Measurements from ENCODE around the gene ATL1. TPM values are rescaled to one million over a fixed set of nuclear protein-coding genes. Genes with fewer than 3 reads are reported as not detected.
"Not testable (repeated sequence)": the region's sequence is repeated elsewhere in the genome, so short reads cannot be mapped to it uniquely, and the experiment has no call there.

ATL1 gene
- total RNA-seq, 1 donor from 2014 or later = 5.2 TPM

DNA sequence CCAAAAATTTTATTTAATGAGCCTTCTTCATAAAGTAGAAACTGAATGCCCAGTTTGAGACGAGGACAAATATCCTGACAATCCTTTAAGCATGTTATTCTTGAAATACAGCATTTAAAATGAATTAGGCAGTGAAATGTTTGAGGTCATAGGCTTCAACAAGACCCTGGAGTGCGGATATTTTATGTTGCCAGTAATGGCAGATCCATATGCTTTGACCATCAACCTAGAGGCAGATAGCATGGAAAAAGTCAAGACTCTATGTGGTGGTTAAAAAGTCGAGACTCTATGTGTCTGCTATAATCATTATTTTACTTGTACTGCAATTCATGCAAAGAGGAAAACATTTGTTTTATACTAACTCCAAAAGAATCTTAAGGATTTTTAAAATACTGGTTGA, 25.5 kb upstream of the ATL1 start:
- Histone ChIP-seq H3K9ac (ENCODE audit: low read depth in 1 of 3, low read length in 3 of 3) (no peak overlapping the region), H3K9me3 (ENCODE audit: control insufficient read depth in 3 of 3, low read length in 3 of 3) (no peaks in the 10 kb centered on the region), H3K36me3 (ENCODE audit: control insufficient read depth in 3 of 3, insufficient read depth in 3 of 3, low read length in 3 of 3) (peaks cover 0 to 2% (median 0%) of the 10 kb centered on the region in 3 donors), H3K27ac (ENCODE audit: low read depth, low read length) (no peak overlapping the region), H3K4me3 (ENCODE audit: low read length in 3 of 3) (no peak overlapping the region), H3K4me1 (ENCODE audit: control insufficient read depth in 3 of 3, insufficient read depth in 3 of 3, low read length in 3 of 3) (peaks cover 12 to 25% (median 16%) of the 10 kb centered on the region in 3 donors), H3K27me3 (ENCODE audit: control insufficient read depth in 3 of 3, insufficient read depth in 3 of 3, low read length in 3 of 3) (no peaks in the 10 kb centered on the region)

DNA sequence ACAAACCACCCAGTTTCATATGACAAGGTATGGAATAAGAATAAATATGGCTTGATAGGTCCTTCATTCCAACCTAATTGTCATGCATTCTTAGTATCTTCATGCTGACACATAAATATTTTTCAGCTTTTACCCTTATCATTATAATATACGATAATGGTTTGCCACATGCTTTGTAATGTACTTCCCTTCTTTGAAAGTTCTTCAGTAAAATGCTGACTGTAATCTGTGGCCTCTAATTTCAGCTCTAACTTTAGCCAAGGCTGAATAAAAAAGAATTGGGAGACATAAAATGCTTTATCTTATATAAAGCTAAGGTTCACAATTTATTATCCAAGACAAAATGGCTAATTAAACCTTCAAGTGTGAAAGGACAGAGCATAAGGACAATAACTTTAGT, 24.9 kb upstream of the ATL1 start:
- Histone ChIP-seq H3K9ac (ENCODE audit: low read depth in 1 of 3, low read length in 3 of 3) (no peak overlapping the region), H3K9me3 (ENCODE audit: control insufficient read depth in 3 of 3, low read length in 3 of 3) (no peaks in the 10 kb centered on the region), H3K27ac (ENCODE audit: low read depth, low read length) (no peak overlapping the region), H3K27me3 (ENCODE audit: control insufficient read depth in 3 of 3, insufficient read depth in 3 of 3, low read length in 3 of 3) (no peaks in the 10 kb centered on the region), H3K36me3 (ENCODE audit: control insufficient read depth in 3 of 3, insufficient read depth in 3 of 3, low read length in 3 of 3) (peaks cover 0 to under 1% (median 0%) of the 10 kb centered on the region in 3 donors), H3K4me1 (ENCODE audit: control insufficient read depth in 3 of 3, insufficient read depth in 3 of 3, low read length in 3 of 3) (peaks cover 10 to 20% (median 14%) of the 10 kb centered on the region in 3 donors), H3K4me3 (ENCODE audit: low read length in 3 of 3) (no peak overlapping the region)

DNA sequence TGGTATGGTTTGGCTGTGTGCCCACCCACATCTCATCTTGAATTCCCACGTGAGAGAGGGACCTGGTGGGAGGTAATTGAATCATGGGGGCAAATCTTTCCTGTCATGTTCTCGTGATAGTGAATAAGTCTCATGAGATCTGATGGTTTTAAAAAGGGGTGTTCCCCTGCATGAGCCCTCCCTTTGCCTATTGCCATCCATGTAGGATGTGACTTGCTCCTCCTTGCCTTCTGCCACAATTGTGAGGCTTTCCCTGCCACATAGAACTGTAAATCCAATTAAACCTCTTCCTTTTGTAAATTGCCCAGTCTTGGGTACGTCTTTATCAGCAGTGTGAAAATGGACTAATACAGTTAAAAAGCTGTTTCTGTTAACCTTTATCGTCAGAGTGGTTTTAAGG, 21.9 kb upstream of the ATL1 start:
- not testable (repeated sequence) for H3K9me3 ChIP-seq (ENCODE audit: control insufficient read depth in 3 of 3, low read length in 3 of 3); H3K36me3 ChIP-seq (ENCODE audit: control insufficient read depth in 3 of 3, insufficient read depth in 3 of 3, low read length in 3 of 3); H3K27ac ChIP-seq (ENCODE audit: low read depth, low read length); H3K4me3 ChIP-seq (ENCODE audit: low read length in 3 of 3); H3K9ac ChIP-seq (ENCODE audit: low read depth in 1 of 3, low read length in 3 of 3); H3K27me3 ChIP-seq (ENCODE audit: control insufficient read depth in 3 of 3, insufficient read depth in 3 of 3, low read length in 3 of 3); H3K4me1 ChIP-seq (ENCODE audit: control insufficient read depth in 3 of 3, insufficient read depth in 3 of 3, low read length in 3 of 3)

DNA sequence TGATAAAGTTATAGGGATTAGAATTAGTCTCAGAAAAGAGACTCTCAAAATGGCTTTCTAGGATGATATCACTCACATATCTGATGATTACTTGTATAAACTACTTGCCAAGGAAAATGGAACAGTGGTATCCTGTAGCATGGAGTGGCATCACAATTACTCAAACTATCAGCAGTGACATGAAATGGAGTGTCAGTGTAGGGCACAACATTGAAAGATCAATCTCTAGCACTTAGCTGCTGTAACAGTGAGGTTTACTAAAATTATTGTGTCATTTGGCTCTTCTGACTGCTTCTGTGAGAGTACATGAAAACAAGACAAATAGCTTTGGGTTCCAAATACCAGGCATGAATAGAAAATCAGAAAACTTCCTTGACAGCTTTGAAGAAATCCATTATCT, 20.9 kb upstream of the ATL1 start:
- no peaks in the 10 kb centered on the region for H3K4me1 ChIP-seq (ENCODE audit: control insufficient read depth in 3 of 3, insufficient read depth in 3 of 3, low read length in 3 of 3)

DNA sequence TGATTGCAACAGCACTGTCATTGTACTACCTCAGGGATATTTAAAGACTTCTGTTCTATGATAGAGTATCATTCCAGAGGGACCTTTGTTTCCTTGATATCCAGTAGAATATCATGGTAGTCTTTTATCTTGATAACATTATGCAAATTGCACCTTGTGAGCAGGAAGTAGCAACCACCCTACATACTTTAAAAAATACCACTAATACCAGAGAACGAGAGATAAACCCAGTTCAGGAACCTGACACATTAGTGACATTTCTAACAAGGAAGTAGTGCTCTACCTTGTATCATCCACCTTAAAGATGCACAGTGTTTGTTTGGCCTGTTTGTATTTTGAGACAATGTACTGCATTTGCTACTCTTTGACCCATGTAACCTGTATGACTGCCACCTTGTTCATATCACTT, 18.8 kb upstream of the ATL1 start:
- Histone ChIP-seq H3K4me3 (ENCODE audit: low read length in 3 of 3) (no peak overlapping the region), H3K27ac (ENCODE audit: low read depth, low read length) (no peak overlapping the region), H3K9ac (ENCODE audit: low read depth in 1 of 3, low read length in 3 of 3) (no peak overlapping the region)

More for the DNA sequence above, 20.9 kb upstream of the ATL1 start:
- Histone ChIP-seq H3K9ac (ENCODE audit: low read depth in 1 of 3, low read length in 3 of 3) (no peak overlapping the region), H3K27me3 (ENCODE audit: control insufficient read depth in 3 of 3, insufficient read depth in 3 of 3, low read length in 3 of 3) (no peaks in the 10 kb centered on the region), H3K9me3 (ENCODE audit: control insufficient read depth in 3 of 3, low read length in 3 of 3) (no peaks in the 10 kb centered on the region), H3K27ac (ENCODE audit: low read depth, low read length) (no peak overlapping the region), H3K4me3 (ENCODE audit: low read length in 3 of 3) (no peak overlapping the region), H3K36me3 (ENCODE audit: control insufficient read depth in 3 of 3, insufficient read depth in 3 of 3, low read length in 3 of 3) (no peaks in the 10 kb centered on the region)

DNA sequence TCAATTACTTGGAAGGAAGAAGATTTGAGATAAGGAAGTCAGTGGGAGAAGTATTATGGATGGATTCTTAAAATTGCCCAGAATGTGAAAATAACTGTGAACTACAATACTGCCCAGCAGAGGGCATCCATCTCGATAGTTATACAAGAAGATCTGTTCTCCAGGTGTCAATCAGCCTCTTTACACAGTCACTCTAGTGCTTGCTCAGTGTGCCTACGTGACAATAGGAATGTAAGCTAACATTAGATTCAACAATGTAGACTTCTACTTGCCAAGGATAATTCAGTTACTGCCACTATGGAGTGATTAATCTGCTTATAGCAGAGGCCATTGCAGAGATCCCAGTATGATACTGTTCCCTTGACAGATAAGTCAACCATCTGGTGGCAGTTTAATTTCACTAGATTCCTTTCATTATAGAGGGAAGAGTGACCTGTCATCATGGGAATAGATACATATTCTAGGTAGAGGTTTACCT, 17.0 kb upstream of the ATL1 start:
- Histone ChIP-seq H3K4me3 (ENCODE audit: low read length in 3 of 3) (no peak overlapping the region), H3K4me1 (ENCODE audit: control insufficient read depth in 3 of 3, insufficient read depth in 3 of 3, low read length in 3 of 3) (peaks cover 0 to 12% (median 6%) of the 10 kb centered on the region in 3 donors), H3K9ac (ENCODE audit: low read depth in 1 of 3, low read length in 3 of 3) (no peak overlapping the region), H3K27me3 (ENCODE audit: control insufficient read depth in 3 of 3, insufficient read depth in 3 of 3, low read length in 3 of 3) (no peaks in the 10 kb centered on the region), H3K27ac (ENCODE audit: low read depth, low read length) (no peak overlapping the region), H3K9me3 (ENCODE audit: control insufficient read depth in 3 of 3, low read length in 3 of 3) (no peaks in the 10 kb centered on the region), H3K36me3 (ENCODE audit: control insufficient read depth in 3 of 3, insufficient read depth in 3 of 3, low read length in 3 of 3) (no peaks in the 10 kb centered on the region)

More for the DNA sequence above, 18.8 kb upstream of the ATL1 start:
- Histone ChIP-seq H3K36me3 (ENCODE audit: control insufficient read depth in 3 of 3, insufficient read depth in 3 of 3, low read length in 3 of 3) (no peaks in the 10 kb centered on the region), H3K27me3 (ENCODE audit: control insufficient read depth in 3 of 3, insufficient read depth in 3 of 3, low read length in 3 of 3) (no peaks in the 10 kb centered on the region), H3K9me3 (ENCODE audit: control insufficient read depth in 3 of 3, low read length in 3 of 3) (no peaks in the 10 kb centered on the region), H3K4me1 (ENCODE audit: control insufficient read depth in 3 of 3, insufficient read depth in 3 of 3, low read length in 3 of 3) (peaks cover 0 to 12% (median 6%) of the 10 kb centered on the region in 3 donors)

DNA sequence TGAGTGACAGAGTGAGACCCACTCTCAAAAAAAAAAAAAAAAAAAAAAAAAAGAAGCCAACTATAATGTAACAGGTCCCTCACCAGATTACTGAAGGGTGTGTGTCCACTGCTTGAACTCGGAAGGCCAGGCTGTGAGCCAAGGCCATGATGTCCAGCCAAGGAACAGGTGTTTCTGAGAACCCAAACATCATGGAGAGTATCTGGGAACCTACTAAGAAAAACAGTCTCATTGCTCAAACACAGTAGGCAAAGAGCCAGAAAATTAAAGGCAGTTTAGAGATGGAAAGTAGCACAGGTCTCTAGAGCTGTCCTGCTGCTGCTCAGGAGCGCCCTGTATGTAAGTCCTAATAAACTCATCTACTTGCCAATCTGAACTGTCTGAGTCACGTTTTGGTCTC, 15.0 kb upstream of the ATL1 start:
- Histone ChIP-seq H3K27ac (ENCODE audit: low read depth, low read length) (no peak overlapping the region), H3K4me3 (ENCODE audit: low read length in 3 of 3) (no peak overlapping the region), H3K36me3 (ENCODE audit: control insufficient read depth in 3 of 3, insufficient read depth in 3 of 3, low read length in 3 of 3) (no peaks in the 10 kb centered on the region), H3K4me1 (ENCODE audit: control insufficient read depth in 3 of 3, insufficient read depth in 3 of 3, low read length in 3 of 3) (peaks cover 0 to 12% (median 6%) of the 10 kb centered on the region in 3 donors), H3K9me3 (ENCODE audit: control insufficient read depth in 3 of 3, low read length in 3 of 3) (no peaks in the 10 kb centered on the region), H3K27me3 (ENCODE audit: control insufficient read depth in 3 of 3, insufficient read depth in 3 of 3, low read length in 3 of 3) (peaks cover 0 to under 1% (median 0%) of the 10 kb centered on the region in 3 donors), H3K9ac (ENCODE audit: low read depth in 1 of 3, low read length in 3 of 3) (no peak overlapping the region)

DNA sequence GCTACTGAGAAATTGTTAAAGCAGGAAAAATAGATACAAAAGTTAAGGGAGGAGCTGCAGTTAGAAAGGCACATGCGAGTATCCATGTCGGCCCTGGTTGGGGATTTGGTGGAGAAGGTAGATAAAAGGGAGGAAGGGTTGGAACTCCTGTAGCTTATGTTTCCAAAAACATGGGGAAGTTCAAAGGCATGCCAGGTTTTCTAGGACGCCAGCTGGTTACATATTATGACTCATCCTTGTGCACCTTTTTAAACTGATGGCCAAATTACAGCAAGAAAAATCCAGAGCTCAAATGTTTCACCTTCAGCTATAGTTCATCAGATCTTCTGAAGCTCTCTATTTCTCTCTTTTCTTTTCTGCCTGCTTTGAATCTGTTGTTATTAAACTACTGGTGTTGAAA, 14.3 kb upstream of the ATL1 start:
- H3K27ac ChIP-seq (ENCODE audit: low read depth, low read length) = no peak overlapping the region
- no peak overlapping the region for H3K9ac ChIP-seq (ENCODE audit: low read depth in 1 of 3, low read length in 3 of 3)
- H3K9me3 ChIP-seq (ENCODE audit: control insufficient read depth in 3 of 3, low read length in 3 of 3) = no peaks in the 10 kb centered on the region
- peaks cover 0 to 12% (median 6%) of the 10 kb centered on the region in 3 donors for H3K4me1 ChIP-seq (ENCODE audit: control insufficient read depth in 3 of 3, insufficient read depth in 3 of 3, low read length in 3 of 3)
- H3K4me3 ChIP-seq (ENCODE audit: low read length in 3 of 3) = no peak overlapping the region
- H3K27me3 ChIP-seq (ENCODE audit: control insufficient read depth in 3 of 3, insufficient read depth in 3 of 3, low read length in 3 of 3) = peaks cover 0 to 3% (median 0%) of the 10 kb centered on the region in 3 donors
- no peaks in the 10 kb centered on the region for H3K36me3 ChIP-seq (ENCODE audit: control insufficient read depth in 3 of 3, insufficient read depth in 3 of 3, low read length in 3 of 3)

DNA sequence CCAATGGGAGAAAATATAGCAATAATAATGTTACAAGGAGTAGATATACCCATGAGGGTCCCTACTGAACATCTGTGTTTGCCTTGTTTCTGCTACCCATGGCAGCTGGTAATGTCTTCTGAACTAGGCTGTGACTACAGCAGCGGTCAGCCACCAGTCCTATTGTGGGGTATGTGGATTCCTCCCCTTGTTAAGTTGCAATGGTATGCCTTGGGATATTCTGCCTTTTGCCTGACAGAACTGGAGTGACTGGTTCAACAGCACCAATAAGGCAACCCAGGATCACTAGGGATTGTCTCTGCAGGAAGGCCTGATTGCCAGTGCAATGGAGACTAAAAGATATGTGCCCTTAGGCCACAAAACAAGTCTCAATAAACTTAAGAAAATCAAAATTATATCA, 9.7 kb upstream of the ATL1 start:
- Histone ChIP-seq H3K27me3 (ENCODE audit: control insufficient read depth in 3 of 3, insufficient read depth in 3 of 3, low read length in 3 of 3) (peaks cover 0 to 3% (median 0%) of the 10 kb centered on the region in 3 donors), H3K9ac (ENCODE audit: low read depth in 1 of 3, low read length in 3 of 3) (no peak overlapping the region)

DNA sequence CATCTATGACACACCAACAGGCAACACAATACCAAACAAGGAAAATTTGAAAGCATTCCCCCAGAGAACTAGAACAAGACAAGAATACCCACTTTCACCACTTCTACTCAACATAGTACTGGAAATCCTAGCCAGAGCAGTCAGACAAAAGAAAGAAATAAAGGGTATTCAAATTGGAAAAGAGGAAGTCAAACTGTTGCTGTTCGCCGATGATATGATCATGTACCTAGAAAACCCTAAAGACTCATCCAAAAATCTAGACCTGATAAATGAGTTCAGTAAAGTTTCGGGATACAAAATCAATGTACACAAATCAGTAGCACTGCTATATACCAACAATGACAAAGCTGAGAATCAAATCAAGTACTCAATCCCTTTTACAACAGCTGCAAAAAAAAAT, 8.1 kb upstream of the ATL1 start:
- Histone ChIP-seq H3K4me3 (ENCODE audit: low read length in 3 of 3) (no peak overlapping the region), H3K27me3 (ENCODE audit: control insufficient read depth in 3 of 3, insufficient read depth in 3 of 3, low read length in 3 of 3) (peaks cover 0 to 3% (median 2%) of the 10 kb centered on the region in 3 donors), H3K9me3 (ENCODE audit: control insufficient read depth in 3 of 3, low read length in 3 of 3) (no peaks in the 10 kb centered on the region), H3K27ac (ENCODE audit: low read depth, low read length) (no peak overlapping the region), H3K36me3 (ENCODE audit: control insufficient read depth in 3 of 3, insufficient read depth in 3 of 3, low read length in 3 of 3) (no peaks in the 10 kb centered on the region), H3K9ac (ENCODE audit: low read depth in 1 of 3, low read length in 3 of 3) (no peak overlapping the region), H3K4me1 (ENCODE audit: control insufficient read depth in 3 of 3, insufficient read depth in 3 of 3, low read length in 3 of 3) (no peaks in the 10 kb centered on the region)

More for the DNA sequence above, 9.7 kb upstream of the ATL1 start:
- peaks cover 0 to 6% (median 1%) of the 10 kb centered on the region in 3 donors for H3K4me1 ChIP-seq (ENCODE audit: control insufficient read depth in 3 of 3, insufficient read depth in 3 of 3, low read length in 3 of 3)
- no peak overlapping the region for H3K4me3 ChIP-seq (ENCODE audit: low read length in 3 of 3)
- no peak overlapping the region for H3K27ac ChIP-seq (ENCODE audit: low read depth, low read length)
- H3K36me3 ChIP-seq (ENCODE audit: control insufficient read depth in 3 of 3, insufficient read depth in 3 of 3, low read length in 3 of 3) = no peaks in the 10 kb centered on the region
- H3K9me3 ChIP-seq (ENCODE audit: control insufficient read depth in 3 of 3, low read length in 3 of 3) = no peaks in the 10 kb centered on the region

All from skeletal muscle tissue (tissue), 4 donors.